Parathyroid adenoma (tissue), 2 donors: ENCODE data around the gene EXTL2.

ENCODE experiments used
- H2AFZ ChIP-seq: fragments of 300-600 bp; sonication (generic); one replicate; pipeline ENCODE4 v1.7.0; 2017; ENCODE audit warnings: antibody characterized with exemption, mild to moderate bottlenecking
- H3K27ac ChIP-seq: fragments of 300-600 bp; sonication (generic); one replicate; pipeline ENCODE4 v1.7.0; 2017
- H3K27me3 ChIP-seq: fragments of 300-600 bp; sonication (generic); one replicate; pipeline ENCODE4 v1.7.0; 2017; ENCODE audit warnings: low read length; ENCODE audit not compliant: control insufficient read depth, insufficient read depth
- H3K36me3 ChIP-seq: fragments of 300-600 bp; sonication (generic); one replicate; pipeline ENCODE4 v1.7.0; 2017; ENCODE audit warnings: low read length; ENCODE audit not compliant: control insufficient read depth, insufficient read depth
- H3K4me1 ChIP-seq: fragments of 300-600 bp; sonication (generic); one replicate; pipeline ENCODE4 v1.7.0; 2017; ENCODE audit warnings: control low read depth
- H3K4me2 ChIP-seq: fragments of 300-600 bp; sonication (generic); one replicate; pipeline ENCODE4 v1.7.0; 2017; ENCODE audit warnings: low read length
- H3K4me3 ChIP-seq: fragments of 300-600 bp; sonication (generic); one replicate; pipeline ENCODE4 v1.7.0; 2017; ENCODE audit warnings: low read depth, low read length
- H3K79me2 ChIP-seq: fragments of 300-600 bp; sonication (generic); one replicate; pipeline ENCODE4 v1.7.0; 2017; ENCODE audit warnings: control low read depth
- H3K9ac ChIP-seq: fragments of 300-600 bp; sonication (generic); one replicate; pipeline ENCODE4 v1.7.0; 2017; ENCODE audit warnings: mild to moderate bottlenecking
- H3K9me3 ChIP-seq: fragments of 300-600 bp; sonication (generic); one replicate; pipeline ENCODE4 v1.7.0; 2017; ENCODE audit warnings: low read length; ENCODE audit not compliant: control insufficient read depth
- CTCF ChIP-seq: fragments of 300-600 bp; sonication (generic); IDR thresholded peaks from one replicate; pipeline ENCODE4 v1.7.0; 2017; ENCODE audit warnings: antibody characterized with exemption, mild to moderate bottlenecking
- donor health status: primary hyperparathyroidism.

Gene EXTL2

GRCh38 chr1:100894603-100895539 is at the start of gene EXTL2:
EXTL2 (minus strand) TSS chr1:100894842; CDS start chr1:100888757, 6,085 bp downstream.
- Histone ChIP-seq H3K79me2 (no peaks in the 10 kb centered on the region), H3K4me2 (peak within 1 kb of the TSS; percentile 98), H2AFZ (peak within 1 kb of the TSS; percentile 95), H3K36me3 (no peaks in the 10 kb centered on the region), H3K9me3 (no peaks in the 10 kb centered on the region), H3K27me3 (no peaks in the 10 kb centered on the region), H3K9ac (peak within 1 kb of the TSS; percentile 40), H3K4me1 (no peaks in the 10 kb centered on the region), H3K27ac (peak within 1 kb of the TSS; percentile 96), H3K4me3 (peak within 1 kb of the TSS; percentile 84)
- TF ChIP-seq CTCF, result no peak

- H2AFZ ChIP-seq, result no peak overlapping the region
Observed at GRCh38 chr1:100943533-100943932, 48.9 kb upstream of the EXTL2 start.

GRCh38 chr1:100942304-100943046 is 47.8 kb upstream of the EXTL2 start:
- no peak overlapping the region for H3K4me3 ChIP-seq
- no peak overlapping the region for H2AFZ ChIP-seq
- H3K27me3 ChIP-seq, result no peaks in the 10 kb centered on the region
- H3K9me3 ChIP-seq, result no peaks in the 10 kb centered on the region
- H3K4me1 ChIP-seq, result peaks cover 2% of the 10 kb centered on the region
- no peak for TF ChIP-seq CTCF
- no peak overlapping the region for H3K9ac ChIP-seq
- no peak overlapping the region for H3K4me2 ChIP-seq
- H3K27ac ChIP-seq, result no peak overlapping the region
- no peaks in the 10 kb centered on the region for H3K36me3 ChIP-seq
- H3K79me2 ChIP-seq, result peaks cover 4% of the 10 kb centered on the region

More at GRCh38 chr1:100943533-100943932, 48.9 kb upstream of the EXTL2 start:
- no peak overlapping the region for H3K27ac ChIP-seq
- no peaks in the 10 kb centered on the region for H3K27me3 ChIP-seq
- H3K79me2 ChIP-seq, result peaks cover 4% of the 10 kb centered on the region
- no peak overlapping the region for H3K4me3 ChIP-seq
- no peak overlapping the region for H3K4me2 ChIP-seq
- no peak overlapping the region for H3K9ac ChIP-seq
- no peaks in the 10 kb centered on the region for H3K9me3 ChIP-seq
- peaks cover 2% of the 10 kb centered on the region for H3K4me1 ChIP-seq
- H3K36me3 ChIP-seq, result no peaks in the 10 kb centered on the region
- no peak for TF ChIP-seq CTCF

- no peak for TF ChIP-seq CTCF
- Histone ChIP-seq H3K36me3 (no peaks in the 10 kb centered on the region), H3K4me1 (peaks cover 2% of the 10 kb centered on the region), H3K4me3 (no peak overlapping the region), H3K79me2 (no peaks in the 10 kb centered on the region), H3K9me3 (no peaks in the 10 kb centered on the region), H3K27me3 (no peaks in the 10 kb centered on the region), H3K9ac (no peak overlapping the region), H3K4me2 (no peak overlapping the region), H2AFZ (no peak overlapping the region), H3K27ac (no peak overlapping the region)
Observed at GRCh38 chr1:100941580-100942216, 47.1 kb upstream of the EXTL2 start.
